HG02610 (cell line): ENCODE measurements around the gene AFAP1L1.
"Not testable (repeated sequence)": the region's sequence is repeated elsewhere in the genome, so short reads cannot be mapped to it uniquely, and the experiment has no call there.

Source experiments
- ATAC-seq: cut with Tn5 transposase; IDR thresholded peaks from one replicate; pipeline ENCODE4 v1.9.1; 2021; ENCODE audit warnings: mild to moderate bottlenecking, moderate library complexity; ENCODE audit not compliant: unreplicated experiment

Gene AFAP1L1

GRCh38 chr5:149260761-149261160 is 10.9 kb upstream of the AFAP1L1 start:
- ATAC-seq: no peak

GRCh38 chr5:149261246-149261645 is 10.4 kb upstream of the AFAP1L1 start:
- no peak for ATAC-seq

- ATAC-seq: no peak
Observed at GRCh38 chr5:149262315-149262714, 9.3 kb upstream of the AFAP1L1 start.

GRCh38 chr5:149264439-149265067 is 7.1 kb upstream of the AFAP1L1 start:
- no peak for ATAC-seq

GRCh38 chr5:149265068-149265465 is 6.6 kb upstream of the AFAP1L1 start:
- no peak for ATAC-seq

- ATAC-seq: no peak
Observed at GRCh38 chr5:149265597-149265996, 6.1 kb upstream of the AFAP1L1 start.

GRCh38 chr5:149267241-149267973 is 4.3 kb upstream of the AFAP1L1 start:
- ATAC-seq: no peak

GRCh38 chr5:149268928-149269557 is 2.6 kb upstream of the AFAP1L1 start:
- ATAC-seq: no peak

- no peak for ATAC-seq
Observed at GRCh38 chr5:149271195-149271715, 404 bp upstream of the AFAP1L1 start.

- not testable (repeated sequence) for ATAC-seq
Observed at GRCh38 chr5:149272781-149273180, 1.1 kb downstream of the AFAP1L1 start.

- ATAC-seq: no peak
Observed at GRCh38 chr5:149273237-149273636, 1.6 kb downstream of the AFAP1L1 start.

GRCh38 chr5:149273950-149274349 is 2.3 kb downstream of the AFAP1L1 start:
- no peak for ATAC-seq

- no peak for ATAC-seq
Observed at GRCh38 chr5:149274939-149275338, 3.3 kb downstream of the AFAP1L1 start.

GRCh38 chr5:149277801-149278200 is 6.1 kb downstream of the AFAP1L1 start:
- ATAC-seq: no peak

GRCh38 chr5:149278451-149279210 is 7.0 kb downstream of the AFAP1L1 start:
- no peak for ATAC-seq

GRCh38 chr5:149279661-149280060 is 8.0 kb downstream of the AFAP1L1 start:
- no peak for ATAC-seq

GRCh38 chr5:149280124-149280523 is 8.5 kb downstream of the AFAP1L1 start:
- no peak for ATAC-seq

- no peak for ATAC-seq
Observed at GRCh38 chr5:149280802-149281201, 9.1 kb downstream of the AFAP1L1 start.

- ATAC-seq: no peak
Observed at GRCh38 chr5:149282027-149282965, 10.6 kb downstream of the AFAP1L1 start.

- ATAC-seq: no peak
Observed at GRCh38 chr5:149282966-149283332, 11.3 kb downstream of the AFAP1L1 start.
